HEK293 (cell line): Measurements from ENCODE around the gene TDRD9.

Experiments
- CTCF ChIA-PET: fragments of 350-600 bp; formaldehyde crosslinking; extraction: SDS; loops from one replicate; lab custom pipeline; 2021; ENCODE audit warnings: antibody characterized with exemption; lab: Yijun Ruan, JAX
- POLR2A ChIA-PET: fragments of 300-600 bp; formaldehyde crosslinking; extraction: SDS; loops from one replicate; lab custom pipeline; 2020; ENCODE audit warnings: antibody characterized with exemption, inconsistent platforms; lab: Yijun Ruan, JAX
- H3K27ac ChIP-seq: fragments of 200-500 bp; sonication (Bioruptor generic); 2 replicates; pipeline ENCODE4 v1.5.1; 2014; ENCODE audit warnings: low read depth, low read length, control low read depth, inconsistent platforms; ENCODE audit errors: extremely low read depth
- H3K36me3 ChIP-seq, 2 experiments: fragments of 200-500 bp in 1 of 2; sonication (Bioruptor generic) in 1 of 2; 1 replicate in 1 of 2; 2 replicates in 1 of 2; pipeline ENCODE4 v1.5.1; 2014 to 2017; ENCODE audit warnings: inconsistent platforms in 2 of 2, low read length in 2 of 2; ENCODE audit not compliant: control insufficient read depth in 2 of 2, insufficient read depth in 1 of 2
- H3K4me1 ChIP-seq: fragments of 200-500 bp; sonication (Bioruptor generic); 2 replicates; pipeline ENCODE4 v1.5.1; 2014; ENCODE audit warnings: mild to moderate bottlenecking, low read length, inconsistent platforms; ENCODE audit not compliant: control insufficient read depth, insufficient read depth
- H3K4me3 ChIP-seq: 2 replicates; pipeline ENCODE4 v1.5.1; 2011; ENCODE audit warnings: low read depth, mild to moderate bottlenecking, control low read depth, low read length, moderate library complexity
- H3K9me3 ChIP-seq: fragments of 200-500 bp; sonication (Bioruptor generic); 2 replicates; pipeline ENCODE4 v1.5.1; 2014; ENCODE audit warnings: low read depth, low read length, inconsistent platforms; ENCODE audit not compliant: control insufficient read depth, insufficient read depth
- BCL6B ChIP-seq: fragments of 450-650 bp; formaldehyde crosslinking; IDR thresholded peaks from 2 replicates; pipeline ENCODE4 v1.5.1; 2017; ENCODE audit warnings: missing biosample characterization, missing genetic modification characterization
- GLI4 ChIP-seq: fragments of 450-650 bp; formaldehyde crosslinking; IDR thresholded peaks from 2 replicates; pipeline ENCODE4 v1.5.1; 2016; ENCODE audit warnings: missing biosample characterization, missing genetic modification characterization
- MYNN ChIP-seq: fragments of 450-650 bp; formaldehyde crosslinking; IDR thresholded peaks from 2 replicates; pipeline ENCODE4 v1.5.1; 2016; ENCODE audit warnings: missing biosample characterization, missing genetic modification characterization, borderline replicate concordance
- SCRT1 ChIP-seq: fragments of 450-650 bp; formaldehyde crosslinking; IDR thresholded peaks from 2 replicates; pipeline ENCODE4 v1.5.1; 2016; ENCODE audit warnings: missing biosample characterization, missing genetic modification characterization, borderline replicate concordance
- TSHZ1 ChIP-seq: fragments of 450-650 bp; formaldehyde crosslinking; IDR thresholded peaks from 2 replicates; pipeline ENCODE4 v1.5.1; 2016; ENCODE audit warnings: missing biosample characterization, missing genetic modification characterization, borderline replicate concordance
- ZBTB7A ChIP-seq: fragments of 450-650 bp; formaldehyde crosslinking; IDR thresholded peaks from 2 replicates; pipeline ENCODE4 v1.5.1; 2016; ENCODE audit warnings: low read depth, missing biosample characterization, missing genetic modification characterization
- ZNF138 ChIP-seq: fragments of 450-650 bp; formaldehyde crosslinking; IDR thresholded peaks from 2 replicates; pipeline ENCODE4 v1.5.1; 2016; ENCODE audit warnings: missing biosample characterization, missing genetic modification characterization, borderline replicate concordance
- ZNF18 ChIP-seq: fragments of 450-650 bp; formaldehyde crosslinking; IDR thresholded peaks from 2 replicates; pipeline ENCODE4 v1.5.1; 2016; ENCODE audit warnings: missing biosample characterization, missing genetic modification characterization
- ZNF184 ChIP-seq: fragments of 450-650 bp; IDR thresholded peaks from 2 replicates; pipeline ENCODE4 v1.5.1; 2018; ENCODE audit warnings: missing biosample characterization, mild to moderate bottlenecking, missing genetic modification characterization
- ZNF221 ChIP-seq: fragments of 450-650 bp; formaldehyde crosslinking; IDR thresholded peaks from 2 replicates; pipeline ENCODE4 v1.5.1; 2017; ENCODE audit warnings: missing biosample characterization, missing genetic modification characterization, borderline replicate concordance
- ZNF324 ChIP-seq: fragments of 450-650 bp; formaldehyde crosslinking; IDR thresholded peaks from 2 replicates; pipeline ENCODE4 v1.5.1; 2016; ENCODE audit warnings: missing biosample characterization, missing genetic modification characterization
- ZNF341 ChIP-seq: fragments of 450-650 bp; formaldehyde crosslinking; IDR thresholded peaks from 2 replicates; pipeline ENCODE4; 2016; ENCODE audit warnings: low read depth, missing biosample characterization, missing genetic modification characterization
- ZNF449 ChIP-seq: fragments of 450-650 bp; formaldehyde crosslinking; IDR thresholded peaks from 2 replicates; pipeline ENCODE4 v1.5.1; 2017; ENCODE audit warnings: missing biosample characterization, mild to moderate bottlenecking, missing genetic modification characterization, moderate library complexity
- ZNF596 ChIP-seq: fragments of 450-650 bp; IDR thresholded peaks from 2 replicates; pipeline ENCODE4 v1.5.0; 2018; ENCODE audit warnings: missing biosample characterization, mild to moderate bottlenecking, missing genetic modification characterization, moderate library complexity
- ZNF692 ChIP-seq: fragments of 450-650 bp; formaldehyde crosslinking; IDR thresholded peaks from 2 replicates; pipeline ENCODE4 v1.5.1; 2016; ENCODE audit warnings: missing biosample characterization, missing genetic modification characterization
- ZNF707 ChIP-seq: fragments of 450-650 bp; formaldehyde crosslinking; IDR thresholded peaks from 2 replicates; pipeline ENCODE4 v1.5.1; 2016; ENCODE audit warnings: missing biosample characterization, missing genetic modification characterization
- ZNF792 ChIP-seq: fragments of 450-650 bp; formaldehyde crosslinking; IDR thresholded peaks from 2 replicates; pipeline ENCODE4 v1.5.1; 2016; ENCODE audit warnings: missing biosample characterization, missing genetic modification characterization

Gene TDRD9

GRCh38 chr14:104087505-104087904 is 159.2 kb downstream of the TDRD9 start (continued):
- TF ChIP-seq ZNF324 (tag by site-specific recombination) = no peak
- no peak for TF ChIP-seq SCRT1
- no peak for TF ChIP-seq ZNF792 (tag by site-specific recombination)
- no peak for TF ChIP-seq ZNF138 (tag by site-specific recombination)
- no peak for TF ChIP-seq ZNF184 (tag by site-specific recombination)
- TF ChIP-seq MYNN (tag by site-specific recombination) = no peak
- no peak for TF ChIP-seq ZNF692 (tag by site-specific recombination)
- no peak for TF ChIP-seq ZNF18 (tag by site-specific recombination)
- no peak for TF ChIP-seq ZBTB7A (tag by site-specific recombination)
- TF ChIP-seq, all 188 proteins: peak for 0

- CTCF ChIA-PET = interaction anchor here (1.0 to 1.2 kb wide), 2 partner anchors 11 to 13 kb away, joined by 3 to 8 read pairs; no protein-coding TSS in a partner anchor
- Histone ChIP-seq H3K4me1 (no peaks in the 10 kb centered on the region), H3K9me3 (no peaks in the 10 kb centered on the region), H3K27ac (no peak overlapping the region), H3K4me3 (no peak overlapping the region), H3K36me3 (no peaks in the 10 kb centered on the region)
- POLR2A ChIA-PET = no interaction called here
- no peak for TF ChIP-seq BCL6B (tag by site-specific recombination)
- no peak for TF ChIP-seq ZNF707 (tag by site-specific recombination)
- no peak for TF ChIP-seq ZNF596
- TF ChIP-seq ZNF341 (tag by site-specific recombination) = peak; percentile 72
- no peak for TF ChIP-seq ZNF449
Observed at GRCh38 chr14:104087981-104088850, 160.0 kb downstream of the TDRD9 start.

- TF ChIP-seq GLI4 (tag by site-specific recombination) (no peak), TSHZ1 (tag by site-specific recombination) (no peak), ZNF221 (tag by site-specific recombination) (no peak), ZNF324 (tag by site-specific recombination) (no peak)
- CTCF ChIA-PET = interaction anchor here (0.6 to 1.0 kb wide), 2 partner anchors 12 to 26 kb away, joined by 3 read pairs; no protein-coding TSS in a partner anchor
Observed at GRCh38 chr14:104090071-104090748, 162.0 kb downstream of the TDRD9 start.

More at GRCh38 chr14:104090071-104090748, 162.0 kb downstream of the TDRD9 start:
- Histone ChIP-seq H3K36me3 (no peaks in the 10 kb centered on the region), H3K4me1 (no peaks in the 10 kb centered on the region), H3K9me3 (no peaks in the 10 kb centered on the region), H3K4me3 (no peak overlapping the region), H3K27ac (no peak overlapping the region)
- POLR2A ChIA-PET = no interaction called here
